K562 (cell line): Measurements from ENCODE around the gene CBFA2T3. TPM values are rescaled to one million over a fixed set of nuclear protein-coding genes. Genes with fewer than 3 reads are reported as not detected.
A peak's percentile ranks its signal among the peaks of the same experiment; 100 is the strongest.

ENCODE experiments used
- ATAC-seq: fragments of 200-7000 bp; cut with Tn5 transposase; 3 replicates; pipeline ENCODE4 v1.9.1; 2020; ENCODE audit warnings: moderate library complexity
- BruUV-seq: library from RNA; stranded (reverse); fragments of 400-500 nt; replicated peaks from 2 replicates; lab custom pipeline; 2021; lab: Mats Ljungman, UMichigan
- CTCF ChIA-PET: fragments of 300-600 bp; formaldehyde crosslinking; extraction: SDS; loops from one replicate; lab custom pipeline; 2021; ENCODE audit warnings: low intra/inter-chr PET ratio; lab: Yijun Ruan, JAX
- POLR2A ChIA-PET: fragments of 300-600, 350-650 bp; sonication (Branson Sonifier 250); formaldehyde crosslinking; extraction: SDS; loops from one replicate; lab custom pipeline; 2021; ENCODE audit warnings: antibody characterized with exemption, inconsistent platforms; lab: Yijun Ruan, JAX
- DNase-seq, 4 experiments: peaks; one replicate each; pipeline versions ENCODE4 v3.0.0 to v3.0.0-alpha.2; 2011 to 2018; ENCODE audit warnings: low spot score in 3 of 4, mixed read lengths in 3 of 4; ENCODE audit errors: extremely low read depth in 1 of 4
- FAIRE-seq: peaks from 2 replicates; lab custom pipeline; 2011; peaks lifted over from hg19 to GRCh38; lab: Jason Lieb, UNC
- H2AFZ ChIP-seq: 2 replicates; pipeline ENCODE4 v1.6.0; 2011; ENCODE audit warnings: low read depth, low read length, control low read depth, inconsistent platforms
- H3K27ac ChIP-seq: fragments of 200-600 bp; 3 replicates; pipeline ENCODE4 v1.8.0; 2011; ENCODE audit warnings: low read depth, mild to moderate bottlenecking, control low read depth, inconsistent platforms, low read length, moderate library complexity, mixed read lengths; ENCODE audit errors: extremely low read depth
- H3K27me3 ChIP-seq, 2 experiments: fragments of 300-600 bp in 1 of 2; 2 replicates in 1 of 2; 3 replicates in 1 of 2; pipeline versions ENCODE4 v1.6.0 to v1.8.0; 2011; ENCODE audit warnings: inconsistent platforms in 2 of 2, low read length in 2 of 2, mild to moderate bottlenecking in 1 of 2, mixed read lengths in 1 of 2, moderate library complexity in 1 of 2; ENCODE audit not compliant: control insufficient read depth in 2 of 2, insufficient read depth in 2 of 2
- H3K36me3 ChIP-seq: fragments of 300-600 bp; 3 replicates; pipeline ENCODE4 v1.8.0; 2011; ENCODE audit warnings: mild to moderate bottlenecking, low read length, inconsistent platforms; ENCODE audit not compliant: control insufficient read depth, insufficient read depth
- H3K4me1 ChIP-seq, 2 experiments: fragments of 200-600 bp in 1 of 2; replicated peaks in 1 of 2; 2 replicates in 1 of 2; 3 replicates in 1 of 2; pipeline versions ENCODE4 v1.5.1 to v1.8.0; 2011; ENCODE audit warnings: inconsistent platforms in 2 of 2, low read length in 2 of 2, mild to moderate bottlenecking in 1 of 2, mixed read lengths in 1 of 2, moderate library complexity in 1 of 2; ENCODE audit not compliant: control insufficient read depth in 2 of 2, insufficient read depth in 2 of 2
- H3K4me2 ChIP-seq: 2 replicates; pipeline ENCODE4 v1.6.1; 2011; ENCODE audit warnings: low read length, control low read depth, inconsistent platforms, mixed read lengths; ENCODE audit not compliant: insufficient read depth
- H3K4me3 ChIP-seq: fragments of 200-600 bp; sonication (generic), shearing (Covaris generic); 2 replicates; pipeline ENCODE4 v1.5.1; 2016; ENCODE audit warnings: control low read depth, inconsistent platforms
- H3K79me2 ChIP-seq: fragments of 200-600 bp; 3 replicates; pipeline ENCODE4 v1.8.0; 2011; ENCODE audit warnings: low read length, inconsistent platforms; ENCODE audit not compliant: control insufficient read depth, insufficient read depth
- H3K9ac ChIP-seq, 2 experiments: 2 replicates each; pipeline versions ENCODE4 v1.6.0 to v1.6.1; 2011; ENCODE audit warnings: low read depth in 2 of 2, low read length in 2 of 2, control low read depth in 1 of 2, inconsistent platforms in 1 of 2, mild to moderate bottlenecking in 1 of 2, mixed read lengths in 1 of 2; ENCODE audit not compliant: insufficient read depth in 1 of 2
- H3K9me1 ChIP-seq: one replicate; pipeline ENCODE4 v1.6.0; 2011; ENCODE audit warnings: inconsistent platforms, mild to moderate bottlenecking, low read length, moderate library complexity; ENCODE audit not compliant: control insufficient read depth, insufficient read depth
- H3K9me3 ChIP-seq: replicated peaks from 2 replicates; pipeline ENCODE4 v1.5.1; 2011; ENCODE audit warnings: low read depth, low read length, inconsistent platforms; ENCODE audit not compliant: control insufficient read depth, insufficient read depth
- H4K20me1 ChIP-seq: replicated peaks from 2 replicates; pipeline ENCODE4 v1.6.1; 2011; ENCODE audit warnings: low read length, inconsistent platforms, mixed read lengths; ENCODE audit not compliant: control insufficient read depth, insufficient read depth
- ESRRA ChIP-seq: fragments of 450-650 bp; IDR thresholded peaks from 2 replicates; pipeline ENCODE4 v1.6.1; 2014; ENCODE audit warnings: low read depth, mild to moderate bottlenecking, moderate library complexity, borderline replicate concordance
- MLLT1 ChIP-seq, 2 experiments: fragments of 450-650 bp; IDR thresholded peaks; 2 replicates each; pipeline ENCODE4 v1.6.1; 2016
- PCBP1 ChIP-seq: fragments of 200-400 bp; formaldehyde crosslinking; IDR thresholded peaks from 2 replicates; pipeline ENCODE4 v1.6.1; 2018; ENCODE audit warnings: mild to moderate bottlenecking, low read depth, low read length; ENCODE audit not compliant: poor library complexity, severe bottlenecking
- POLR2G ChIP-seq: fragments of 200-400 bp; formaldehyde crosslinking; IDR thresholded peaks from 2 replicates; pipeline ENCODE4 v1.6.1; 2017; ENCODE audit warnings: low read depth, mild to moderate bottlenecking, antibody characterized with exemption, low read length, moderate library complexity
- RAD51 ChIP-seq: fragments of 450-650 bp; IDR thresholded peaks from 2 replicates; pipeline ENCODE4 v1.7.1; 2016; ENCODE audit warnings: low read depth, mild to moderate bottlenecking, borderline replicate concordance
- RBM22 ChIP-seq: fragments of 200-400 bp; formaldehyde crosslinking; IDR thresholded peaks from 2 replicates; pipeline ENCODE4 v1.6.1; 2018; ENCODE audit warnings: low read length, low read depth; ENCODE audit not compliant: poor library complexity, severe bottlenecking
- SP2 ChIP-seq: IDR thresholded peaks from 2 replicates; pipeline ENCODE4 v1.6.1; 2011; ENCODE audit warnings: mild to moderate bottlenecking, low read depth, low read length, moderate library complexity; ENCODE audit not compliant: poor library complexity, severe bottlenecking; ENCODE audit errors: extremely low read depth
- TCFL5 ChIP-seq: fragments of 250-450 bp; sonication (Bioruptor Pico); conservative IDR thresholded peaks from 2 replicates; pipeline ENCODE4 v1.6.1; 2021; ENCODE audit warnings: mild to moderate bottlenecking, moderate library complexity, matching md5 sums
- WHSC1 ChIP-seq: IDR thresholded peaks from one replicate; pipeline ENCODE4 v1.6.1; 2012; ENCODE audit warnings: low read length, control low read depth, inconsistent platforms
- ZFP91 ChIP-seq: sonication (generic); formaldehyde crosslinking; IDR thresholded peaks from 2 replicates; pipeline ENCODE4 v1.8.0; 2022; ENCODE audit warnings: mild to moderate bottlenecking, missing genetic modification reagents
- ZNF121 ChIP-seq: sonication (generic); formaldehyde crosslinking; conservative IDR thresholded peaks from 2 replicates; pipeline ENCODE4 v1.8.0; 2022; ENCODE audit warnings: missing genetic modification reagents
- ZNF282 ChIP-seq: sonication (generic); formaldehyde crosslinking; IDR thresholded peaks from 2 replicates; pipeline ENCODE4 v1.8.1; 2023; ENCODE audit warnings: missing genetic modification reagents
- WGBS: fragments of 100-300 bp; shearing (Covaris generic); methylation state at CpG from one replicate; pipeline ENCODE4 v1.1.6; 2016; ENCODE audit warnings: low coverage, mixed read lengths; ENCODE audit not compliant: insufficient coverage; ENCODE audit errors: missing lambda C conversion rate; 5-methylcytosine and 5-hydroxymethylcytosine counted together
- in situ Hi-C: fragments of 300-500 bp; cut with MboI; formaldehyde crosslinking; loops from 4 replicates; pipeline ENCODE4 v1.15.0; 2018; ENCODE audit warnings: inconsistent platforms, mixed read lengths
- intact Hi-C: fragments of 100-400 bp; cut with micrococcal nuclease; formaldehyde crosslinking; loops from 2 replicates; pipeline ENCODE4 v1.14.2; 2022
- polyA plus RNA-seq, 8 experiments: library from polyadenylated mRNA; depleted of rRNA in 4 of 8; stranded (reverse) in 5 of 8; unstranded in 3 of 8; fragments of >200 nt; fragmentation: Nextera tagmentation in 2 of 8; fragmentation: Illumina TruSeq in 1 of 8; extraction: Ambion mirVana in 2 of 8; extraction: Trizol in 1 of 8; gene quantifications; 2 replicates each; pipeline versions ENCODE4 v1.2.1 to v1.2.3, GENCODE V29; 2011 to 2014; ENCODE audit warnings: inconsistent platforms in 1 of 8, missing spikeins in 1 of 8
- total RNA-seq, 7 experiments: library from RNA; depleted of rRNA in 6 of 7; stranded (reverse); fragments of >200 nt in 6 of 7; fragmentation: Illumina TruSeq in 2 of 7; extraction: Trizol in 2 of 7; gene quantifications; 2 replicates each; pipeline versions ENCODE4 v1.2.1 to v1.2.3, GENCODE V29; 2011 to 2021; ENCODE audit warnings: low replicate concordance in 1 of 7

Gene CBFA2T3
- total and polyA plus RNA-seq, 9 of the 15 experiments (the other 6 are each of a cell fraction or from before 2014, with no cell fraction given), result 2.3 to 145 (median 6.7) TPM

- no TSS peak for BruUV-seq
- no peak for TF ChIP-seq ESRRA
- no peak for TF ChIP-seq TCFL5 (CRISPR knock-in tag)
- TF ChIP-seq RAD51, result no peak
- TF ChIP-seq RBM22, result peak; percentile 17
- TF ChIP-seq ZNF282 (CRISPR knock-in tag), result no peak
- no peak for TF ChIP-seq WHSC1
- TF ChIP-seq ZNF121 (CRISPR knock-in tag), result no peak
- no peak for TF ChIP-seq SP2
- TF ChIP-seq POLR2G, result peak; percentile 38
- no peak for TF ChIP-seq PCBP1
- no peak for TF ChIP-seq MLLT1 (IDR thresholded peaks at IDR 0.05)
- TF ChIP-seq ZFP91 (CRISPR knock-in tag), result no peak
Observed at GRCh38 chr16:88910284-88911135, 66.5 kb downstream of the CBFA2T3 start.

More at GRCh38 chr16:88910284-88911135, 66.5 kb downstream of the CBFA2T3 start:
- no peaks in the 10 kb centered on the region for H3K9me3 ChIP-seq
- peaks cover 3 to 75% of the 10 kb centered on the region in 2 experiments; a peak in 4 of 5 replicates for H3K4me1 ChIP-seq
- H4K20me1 ChIP-seq, result peaks cover 83% of the 10 kb centered on the region
- peaks cover 90% of the 10 kb centered on the region for H3K79me2 ChIP-seq
- no peak overlapping the region for H3K4me2 ChIP-seq
- H3K9ac ChIP-seq, result peak overlapping the region in 1 of 2 experiments; percentile 2; a peak in 1 of 4 replicates
- H3K36me3 ChIP-seq, result peaks cover 68% of the 10 kb centered on the region
- in situ Hi-C loops, result no loop called here
- intact Hi-C loops, result no loop called here
- no peak for DNase-seq
- WGBS, result 85% methylated on average over 17 of the region's 26 CpGs
- H3K27ac ChIP-seq, result no peak overlapping the region
- H2AFZ ChIP-seq, result no peak overlapping the region
- peaks cover 14% of the 10 kb centered on the region for H3K9me1 ChIP-seq
- FAIRE-seq, result no peak
- H3K4me3 ChIP-seq, result no peak overlapping the region
- ChIA-PET POLR2A (interaction anchor here (0.7 to 0.8 kb wide), 3 partner anchors 13 to 62 kb away, joined by 3 read pairs; partner anchors contain the start of gene GALNS), CTCF (no interaction called here)
- H3K27me3 ChIP-seq, result no peaks in the 10 kb centered on the region
- no peak for ATAC-seq
